ENCODE data around the gene OR51B4. TPM values are rescaled to one million over a fixed set of nuclear protein-coding genes. Genes with fewer than 3 reads are reported as not detected.
"Not testable (repeated sequence)": the region's sequence is repeated elsewhere in the genome, so short reads cannot be mapped to it uniquely, and the experiment has no call there.

The OR51B4 gene
- total and polyA plus RNA-seq, 4 donors = not detected

DNA sequence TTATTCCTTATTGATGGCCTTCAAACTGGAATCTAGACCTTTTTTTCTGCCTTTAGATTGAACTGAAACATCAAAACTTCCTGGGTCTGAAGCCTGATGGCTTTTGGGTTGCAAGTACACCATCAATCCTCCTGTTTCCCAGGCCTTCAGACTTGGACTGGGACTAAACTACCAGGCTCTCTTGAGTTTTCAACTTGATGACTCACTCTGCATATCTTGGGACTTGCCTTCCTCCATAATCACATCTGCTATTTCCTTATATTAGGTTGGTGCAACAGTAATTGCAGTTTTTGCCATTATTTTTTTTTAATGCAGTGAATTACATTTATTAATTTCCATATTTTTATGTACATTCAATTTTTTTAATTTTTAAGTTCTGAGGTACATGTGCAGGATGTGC lies 34.6 kb upstream of the OR51B4 start:
- Histone ChIP-seq H3K36me3 (ENCODE audit: control insufficient read depth in 1 of 2, insufficient read depth in 2 of 2, low read length in 1 of 2) (no peaks in the 10 kb centered on the region), H3K27ac (ENCODE audit: low read depth in 1 of 2, low read length in 2 of 2) (no peak overlapping the region), H3K9me3 (ENCODE audit: control insufficient read depth, low read length) (no peaks in the 10 kb centered on the region), H3K27me3 (ENCODE audit: control insufficient read depth in 1 of 2, insufficient read depth in 2 of 2, low read length in 1 of 2) (no peaks in the 10 kb centered on the region), H3K4me1 (ENCODE audit: control insufficient read depth in 1 of 2, insufficient read depth in 2 of 2, low read length in 2 of 2) (no peaks in the 10 kb centered on the region), H3K4me3 (ENCODE audit: low read length in 2 of 2) (no peak overlapping the region)
- intact Hi-C loops (cut with DNase I) = no loop called here
- no peak for ATAC-seq (ENCODE audit: low FRiP score)
- no peak for DNase-seq

DNA sequence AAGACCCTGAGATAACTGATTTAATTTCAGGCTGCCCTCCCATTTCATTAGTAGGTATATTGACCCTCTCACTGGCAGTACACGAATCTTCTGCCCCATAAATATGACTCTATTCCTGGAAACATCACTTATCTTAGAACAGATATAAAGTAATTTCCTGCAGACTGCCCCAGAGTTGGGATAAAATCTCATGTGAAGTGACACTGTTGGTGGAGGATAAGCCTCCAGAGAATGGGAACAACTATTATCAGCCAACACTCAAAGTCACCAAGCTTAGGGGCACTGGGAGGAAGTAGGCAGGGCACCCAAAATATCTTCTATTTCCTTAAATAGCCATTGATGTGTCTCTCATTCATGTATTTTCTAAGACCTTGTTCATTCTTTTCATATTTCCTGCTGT lies 33.4 kb upstream of the OR51B4 start:
- DNase-seq = no peak
- no peaks in the 10 kb centered on the region for H3K9me3 ChIP-seq (ENCODE audit: control insufficient read depth, low read length)

DNA sequence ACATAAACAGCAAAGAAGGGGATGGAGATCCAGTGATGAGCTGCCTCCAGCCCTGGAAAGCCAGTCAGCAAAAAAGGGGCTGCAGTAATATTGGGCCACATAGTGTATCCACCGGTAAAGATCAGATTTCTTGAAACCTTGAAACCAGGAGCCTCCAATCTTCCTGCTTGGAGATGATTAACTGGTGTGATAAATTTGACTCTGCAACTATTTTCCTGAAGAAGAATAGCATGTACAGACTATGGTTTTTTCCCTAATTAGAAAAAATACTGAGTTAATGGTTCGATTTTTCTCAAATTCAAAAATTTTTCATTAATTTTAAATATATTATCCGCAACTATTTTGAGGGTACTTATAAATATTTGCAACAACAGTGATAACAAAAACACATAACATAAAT lies 22.5 kb upstream of the OR51B4 start, which contains the start of gene OR51B2:
OR51B2 (minus strand) TSS at position 101 of the 400 bp plus-strand sequence; CDS start at position 101, 0 bp downstream.
- 77 to 79% methylated on average over 3 of the region's 3 CpGs for WGBS, 2 donors
- Histone ChIP-seq H3K4me1 (ENCODE audit: control insufficient read depth in 1 of 2, insufficient read depth in 2 of 2, low read length in 2 of 2) (no peaks in the 10 kb centered on the region), H3K9me3 (ENCODE audit: control insufficient read depth, low read length) (peaks cover 2% of the 10 kb centered on the region), H3K27ac (ENCODE audit: low read depth in 1 of 2, low read length in 2 of 2) (no peak within 1 kb of the TSS), H3K4me3 (ENCODE audit: low read length in 2 of 2) (peak within 1 kb of the TSS in 1 of 2 donors; percentile 26), H3K36me3 (ENCODE audit: control insufficient read depth in 1 of 2, insufficient read depth in 2 of 2, low read length in 1 of 2) (no peaks in the 10 kb centered on the region), H3K27me3 (ENCODE audit: control insufficient read depth in 1 of 2, insufficient read depth in 2 of 2, low read length in 1 of 2) (no peaks in the 10 kb centered on the region)
- DNase-seq (no peak), ATAC-seq (ENCODE audit: low FRiP score) (no peak)
- intact Hi-C loops (cut with DNase I) = no loop called here

More for the DNA sequence above, 33.4 kb upstream of the OR51B4 start:
- ATAC-seq (ENCODE audit: low FRiP score) = no peak
- Histone ChIP-seq H3K27me3 (ENCODE audit: control insufficient read depth in 1 of 2, insufficient read depth in 2 of 2, low read length in 1 of 2) (no peaks in the 10 kb centered on the region), H3K27ac (ENCODE audit: low read depth in 1 of 2, low read length in 2 of 2) (no peak overlapping the region), H3K4me3 (ENCODE audit: low read length in 2 of 2) (no peak overlapping the region), H3K36me3 (ENCODE audit: control insufficient read depth in 1 of 2, insufficient read depth in 2 of 2, low read length in 1 of 2) (no peaks in the 10 kb centered on the region), H3K4me1 (ENCODE audit: control insufficient read depth in 1 of 2, insufficient read depth in 2 of 2, low read length in 2 of 2) (no peaks in the 10 kb centered on the region)
- intact Hi-C loops (cut with DNase I) = no loop called here
- WGBS, 2 donors = 36 to 55% methylated on average over 1 of the region's 1 CpG

DNA sequence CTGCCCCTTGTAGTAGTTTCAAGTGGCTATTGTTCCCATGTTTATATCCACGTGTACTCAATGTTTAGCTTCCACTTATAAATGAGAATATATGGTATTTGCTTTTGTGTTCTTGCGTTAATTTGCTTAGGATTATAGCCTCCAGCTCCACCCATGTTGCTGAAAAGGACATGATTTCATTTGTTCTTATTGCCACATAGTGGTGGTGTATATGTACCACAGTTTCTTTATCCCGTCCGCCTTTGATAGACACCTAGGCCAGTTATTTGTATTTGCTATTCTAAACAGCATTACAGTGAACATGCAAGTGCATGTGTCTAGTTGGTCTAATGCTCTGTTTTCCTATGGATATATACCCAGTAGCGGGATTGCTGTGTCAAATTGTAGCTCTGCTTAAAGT lies 15.5 kb upstream of the OR51B4 start:
- H3K27ac ChIP-seq (ENCODE audit: low read depth in 1 of 2, low read length in 2 of 2) = no peak overlapping the region
- H3K4me1 ChIP-seq (ENCODE audit: control insufficient read depth in 1 of 2, insufficient read depth in 2 of 2, low read length in 2 of 2) = no peaks in the 10 kb centered on the region
- no peaks in the 10 kb centered on the region for H3K36me3 ChIP-seq (ENCODE audit: control insufficient read depth in 1 of 2, insufficient read depth in 2 of 2, low read length in 1 of 2)
- H3K9me3 ChIP-seq (ENCODE audit: control insufficient read depth, low read length) = no peaks in the 10 kb centered on the region
- H3K27me3 ChIP-seq (ENCODE audit: control insufficient read depth in 1 of 2, insufficient read depth in 2 of 2, low read length in 1 of 2) = no peaks in the 10 kb centered on the region
- DNase-seq (no peak), ATAC-seq (ENCODE audit: low FRiP score) (no peak)
- no peak overlapping the region for H3K4me3 ChIP-seq (ENCODE audit: low read length in 2 of 2)
- WGBS, 2 donors = 72 to 73% methylated on average over 5 of the region's 5 CpGs
- intact Hi-C loops (cut with DNase I) = no loop called here

DNA sequence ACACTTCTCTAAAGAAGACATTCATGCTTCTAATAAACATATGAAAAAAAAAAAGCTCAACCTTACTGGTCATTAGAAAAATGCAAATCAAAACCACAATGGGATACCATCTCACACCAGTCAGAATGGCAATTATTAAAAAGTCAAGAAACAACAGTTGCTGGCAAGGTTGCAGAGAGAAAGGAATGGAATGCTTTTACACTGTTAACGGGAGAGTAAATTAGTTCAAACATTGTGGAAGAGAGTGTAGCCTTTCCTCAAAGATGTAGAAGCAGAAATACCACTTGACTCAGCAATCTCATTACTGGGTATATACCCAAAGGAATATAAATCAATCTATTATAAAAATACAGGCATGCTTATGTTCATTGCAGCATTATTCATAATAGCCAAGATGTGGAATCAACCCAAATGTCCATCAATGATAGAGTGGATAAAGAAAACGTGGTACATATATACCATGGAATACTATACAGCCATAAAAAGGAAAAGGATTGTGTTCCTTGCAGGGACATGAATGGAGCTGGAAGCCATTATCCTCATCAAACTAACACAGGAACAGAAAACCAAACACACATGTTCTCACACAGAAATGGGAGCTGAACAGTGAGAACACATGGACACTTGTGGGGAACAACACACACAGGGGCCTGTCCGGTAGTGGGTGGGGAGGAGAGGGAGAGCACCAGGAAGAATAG lies 11.7 kb upstream of the OR51B4 start:
- H3K36me3 ChIP-seq (ENCODE audit: control insufficient read depth in 1 of 2, insufficient read depth in 2 of 2, low read length in 1 of 2); H3K27me3 ChIP-seq (ENCODE audit: control insufficient read depth in 1 of 2, insufficient read depth in 2 of 2, low read length in 1 of 2); H3K9me3 ChIP-seq (ENCODE audit: control insufficient read depth, low read length); H3K4me3 ChIP-seq (ENCODE audit: low read length in 2 of 2); ATAC-seq (ENCODE audit: low FRiP score); intact Hi-C loops (cut with DNase I); DNase-seq; H3K27ac ChIP-seq (ENCODE audit: low read depth in 1 of 2, low read length in 2 of 2); H3K4me1 ChIP-seq (ENCODE audit: control insufficient read depth in 1 of 2, insufficient read depth in 2 of 2, low read length in 2 of 2): not testable (repeated sequence)
- WGBS, 2 donors = 73 to 78% methylated on average over 3 of the region's 3 CpGs

DNA sequence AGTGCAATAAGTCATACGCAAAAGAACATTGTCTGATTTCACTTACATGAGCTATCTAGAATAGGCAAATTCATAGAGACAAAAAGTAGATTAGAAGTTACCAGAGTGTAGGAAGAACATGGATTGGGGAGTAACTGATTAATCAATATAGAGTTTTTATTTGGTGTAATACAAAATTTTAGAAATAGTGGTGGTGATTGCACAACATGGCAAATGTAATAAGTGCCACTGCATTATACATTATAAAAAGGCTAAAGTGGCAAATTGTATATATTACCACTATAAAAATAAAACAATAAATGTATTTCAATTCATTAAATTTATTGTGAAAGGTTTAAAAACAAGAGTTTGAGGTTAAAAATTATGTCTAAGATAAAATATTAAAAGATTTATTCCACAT lies 8.7 kb upstream of the OR51B4 start:
- intact Hi-C loops (cut with DNase I) = no loop called here
- H3K4me1 ChIP-seq (ENCODE audit: control insufficient read depth in 1 of 2, insufficient read depth in 2 of 2, low read length in 2 of 2) = no peaks in the 10 kb centered on the region
- ATAC-seq (ENCODE audit: low FRiP score) (no peak), DNase-seq (no peak)
- H3K36me3 ChIP-seq (ENCODE audit: control insufficient read depth in 1 of 2, insufficient read depth in 2 of 2, low read length in 1 of 2) = no peaks in the 10 kb centered on the region
- H3K27me3 ChIP-seq (ENCODE audit: control insufficient read depth in 1 of 2, insufficient read depth in 2 of 2, low read length in 1 of 2) = no peaks in the 10 kb centered on the region
- no peaks in the 10 kb centered on the region for H3K9me3 ChIP-seq (ENCODE audit: control insufficient read depth, low read length)
- H3K4me3 ChIP-seq (ENCODE audit: low read length in 2 of 2) = no peak overlapping the region
- 92 to 95% methylated on average over 1 of the region's 1 CpG for WGBS, 2 donors
- H3K27ac ChIP-seq (ENCODE audit: low read depth in 1 of 2, low read length in 2 of 2) = no peak overlapping the region

DNA sequence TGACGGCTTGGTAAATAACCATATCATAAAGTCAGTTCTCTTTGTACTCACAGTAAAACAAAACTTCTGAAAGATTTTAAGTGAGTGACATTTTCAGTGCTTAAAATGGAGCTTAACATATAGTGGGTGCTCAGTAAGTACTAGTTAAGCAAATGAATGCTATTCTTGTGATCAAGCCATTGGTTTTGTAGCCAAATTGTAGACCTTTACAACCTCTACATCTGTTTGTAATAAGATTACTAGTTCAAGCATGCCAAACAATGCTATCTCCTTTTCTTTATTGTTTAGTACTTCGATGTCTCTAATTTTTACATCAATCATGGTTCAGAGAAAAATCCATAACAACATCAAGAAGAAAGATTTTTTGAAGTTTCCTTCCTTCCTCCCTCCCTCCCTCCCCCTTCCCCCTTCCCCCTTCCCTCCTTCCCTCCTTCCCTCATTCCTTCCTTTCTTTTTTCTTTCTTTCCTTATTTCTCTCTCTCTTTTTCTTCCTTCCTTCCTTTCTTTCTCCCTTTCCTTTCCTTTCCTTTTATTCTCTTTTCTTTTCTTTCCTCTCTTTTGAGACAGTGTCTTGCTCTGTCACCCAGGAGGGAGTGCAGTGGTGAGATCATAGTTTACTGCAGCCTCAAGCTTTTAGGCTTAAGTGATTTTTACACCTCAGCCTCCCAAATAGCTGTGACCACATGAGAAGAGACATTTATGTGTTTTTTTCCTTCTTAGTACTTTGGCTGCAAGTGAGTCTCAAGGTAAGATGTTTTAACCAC lies 5.7 kb upstream of the OR51B4 start:
- no peaks in the 10 kb centered on the region for H3K9me3 ChIP-seq (ENCODE audit: control insufficient read depth, low read length)
- H3K36me3 ChIP-seq (ENCODE audit: control insufficient read depth in 1 of 2, insufficient read depth in 2 of 2, low read length in 1 of 2) = no peaks in the 10 kb centered on the region
- intact Hi-C loops (cut with DNase I) = no loop called here
- no peaks in the 10 kb centered on the region for H3K4me1 ChIP-seq (ENCODE audit: control insufficient read depth in 1 of 2, insufficient read depth in 2 of 2, low read length in 2 of 2)
- no peak for ATAC-seq (ENCODE audit: low FRiP score)
- no peak overlapping the region for H3K4me3 ChIP-seq (ENCODE audit: low read length in 2 of 2)
- no peaks in the 10 kb centered on the region for H3K27me3 ChIP-seq (ENCODE audit: control insufficient read depth in 1 of 2, insufficient read depth in 2 of 2, low read length in 1 of 2)
- DNase-seq = no peak
- WGBS, 2 donors = 76 to 82% methylated on average over 2 of the region's 2 CpGs
- H3K27ac ChIP-seq (ENCODE audit: low read depth in 1 of 2, low read length in 2 of 2) = no peak overlapping the region

DNA sequence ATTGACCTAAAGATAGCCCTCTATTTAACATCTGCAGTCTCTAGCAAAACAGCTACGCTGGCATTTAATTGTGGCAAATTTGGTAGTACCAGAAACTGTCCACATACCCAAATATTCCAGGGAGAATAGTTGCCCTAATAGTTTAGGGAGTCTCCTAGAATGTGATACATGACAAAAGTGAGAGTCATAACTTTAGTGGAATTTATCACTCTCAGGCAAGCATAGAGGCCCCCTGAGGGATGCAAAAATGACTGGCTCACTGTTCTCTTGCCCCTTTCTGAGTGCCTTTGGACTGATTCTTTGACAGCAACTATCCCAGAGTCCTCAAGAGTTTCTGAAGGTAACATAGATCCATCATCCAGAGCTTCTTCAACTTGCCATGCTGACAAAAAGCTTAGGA lies 2.3 kb upstream of the OR51B4 start:
- 92 to 96% methylated on average over 1 of the region's 1 CpG for WGBS, 2 donors
- Histone ChIP-seq H3K9me3 (ENCODE audit: control insufficient read depth, low read length) (no peaks in the 10 kb centered on the region), H3K27me3 (ENCODE audit: control insufficient read depth in 1 of 2, insufficient read depth in 2 of 2, low read length in 1 of 2) (no peaks in the 10 kb centered on the region), H3K4me3 (ENCODE audit: low read length in 2 of 2) (no peak overlapping the region), H3K36me3 (ENCODE audit: control insufficient read depth in 1 of 2, insufficient read depth in 2 of 2, low read length in 1 of 2) (no peaks in the 10 kb centered on the region), H3K4me1 (ENCODE audit: control insufficient read depth in 1 of 2, insufficient read depth in 2 of 2, low read length in 2 of 2) (no peaks in the 10 kb centered on the region), H3K27ac (ENCODE audit: low read depth in 1 of 2, low read length in 2 of 2) (no peak overlapping the region)
- intact Hi-C loops (cut with DNase I) = no loop called here
- ATAC-seq (ENCODE audit: low FRiP score) (no peak), DNase-seq (no peak)

DNA sequence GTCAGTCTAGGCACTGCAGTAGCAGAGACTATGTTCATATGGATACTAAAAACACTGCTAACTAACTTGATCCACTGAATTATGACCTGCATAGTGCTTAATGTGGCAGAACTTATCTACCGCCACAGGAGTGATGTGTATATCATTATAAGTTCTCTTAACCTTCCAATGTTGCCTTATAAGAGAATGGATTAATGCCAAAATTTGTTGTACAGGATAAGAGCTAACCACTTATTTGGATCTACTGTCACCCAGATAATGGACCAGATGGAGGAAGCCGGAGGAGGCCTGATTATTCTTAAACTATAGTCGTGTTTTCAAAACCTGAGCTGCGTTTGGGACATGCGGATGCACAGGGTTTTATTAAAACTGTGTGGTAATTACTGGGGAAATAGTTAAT lies 1.9 kb upstream of the OR51B4 start:
- WGBS, 2 donors = 74 to 76% methylated on average over 5 of the region's 5 CpGs
- no peaks in the 10 kb centered on the region for H3K9me3 ChIP-seq (ENCODE audit: control insufficient read depth, low read length)

More for the DNA sequence above, 1.9 kb upstream of the OR51B4 start:
- Histone ChIP-seq H3K36me3 (ENCODE audit: control insufficient read depth in 1 of 2, insufficient read depth in 2 of 2, low read length in 1 of 2) (no peaks in the 10 kb centered on the region), H3K4me1 (ENCODE audit: control insufficient read depth in 1 of 2, insufficient read depth in 2 of 2, low read length in 2 of 2) (no peaks in the 10 kb centered on the region), H3K27me3 (ENCODE audit: control insufficient read depth in 1 of 2, insufficient read depth in 2 of 2, low read length in 1 of 2) (no peaks in the 10 kb centered on the region), H3K4me3 (ENCODE audit: low read length in 2 of 2) (no peak overlapping the region), H3K27ac (ENCODE audit: low read depth in 1 of 2, low read length in 2 of 2) (no peak overlapping the region)
- intact Hi-C loops (cut with DNase I) = no loop called here
- no peak for DNase-seq
- no peak for ATAC-seq (ENCODE audit: low FRiP score)
